GF-D8 (cell line): Measurements from ENCODE around the gene PCSK7.
"Not testable (repeated sequence)": the region's sequence is repeated elsewhere in the genome, so short reads cannot be mapped to it uniquely, and the experiment has no call there.

ENCODE experiments used
- DNase-seq: peaks from one replicate; lab custom pipeline; 2025; lab: John Stamatoyannopoulos, UW

PCSK7 gene

GRCh38 chr11:117214404-117215110 lies 17.3 kb downstream of the PCSK7 start:
- no peak for DNase-seq

- DNase-seq, result no peak
Observed at GRCh38 chr11:117212697-117213355, 19.0 kb downstream of the PCSK7 start.

DNA sequence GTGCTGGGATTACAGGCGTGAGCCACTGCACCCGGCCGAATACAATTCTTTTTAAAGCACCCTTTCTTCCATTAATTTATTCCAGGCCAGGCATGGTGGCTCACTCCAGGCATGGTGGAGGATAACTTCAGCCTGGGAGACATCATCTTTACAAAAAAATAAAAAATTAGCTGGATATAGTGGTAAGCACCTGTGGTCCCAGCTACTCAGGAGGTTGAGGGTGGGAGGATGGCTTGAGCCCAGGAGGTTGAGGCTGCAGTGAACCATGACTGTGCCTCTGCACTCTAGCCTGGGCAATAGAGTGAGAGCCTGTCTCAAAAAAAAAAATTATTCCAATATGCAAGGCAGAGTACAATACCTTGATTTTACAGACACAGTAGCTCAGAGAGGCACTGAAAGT lies 21.3 kb downstream of the PCSK7 start:
- DNase-seq, result no peak

DNA sequence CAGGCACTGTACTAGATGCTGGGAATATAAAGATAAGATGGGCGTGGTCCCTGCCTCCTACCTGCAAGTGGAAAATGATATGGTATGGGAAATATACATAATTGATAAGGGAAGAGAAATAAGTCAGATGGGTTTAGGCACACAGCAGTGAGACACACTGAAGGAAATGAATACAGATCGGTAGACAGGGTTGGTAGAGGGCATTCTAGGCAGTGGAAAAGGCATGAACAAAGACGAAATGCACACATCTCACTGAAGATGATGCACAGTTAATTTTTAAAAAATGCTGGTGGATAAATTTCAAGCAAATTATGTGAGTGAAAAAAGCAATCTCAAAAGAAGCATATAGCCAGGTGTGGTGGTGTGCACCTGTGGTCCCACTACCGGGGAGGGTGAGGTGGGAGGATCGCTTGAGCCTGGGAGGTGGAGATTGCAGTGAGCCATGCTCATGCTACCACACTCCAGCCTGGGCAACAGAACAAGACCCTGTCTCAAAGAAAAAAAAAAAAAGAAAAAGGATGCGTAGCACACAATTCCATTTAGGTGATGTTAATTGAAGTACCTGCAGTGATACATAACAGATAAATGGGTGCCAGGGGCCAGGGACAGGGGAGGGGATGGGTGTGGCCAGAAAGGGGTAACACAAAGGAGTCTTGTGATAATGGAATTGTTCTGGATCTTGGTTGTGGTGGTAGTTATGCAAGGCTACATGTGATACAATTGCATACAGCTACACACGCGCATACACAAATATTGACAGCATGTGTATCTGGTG lies 22.3 kb downstream of the PCSK7 start:
- DNase-seq, result not testable (repeated sequence)

GRCh38 chr11:117208710-117209109 lies 23.2 kb downstream of the PCSK7 start:
- not testable (repeated sequence) for DNase-seq

DNA sequence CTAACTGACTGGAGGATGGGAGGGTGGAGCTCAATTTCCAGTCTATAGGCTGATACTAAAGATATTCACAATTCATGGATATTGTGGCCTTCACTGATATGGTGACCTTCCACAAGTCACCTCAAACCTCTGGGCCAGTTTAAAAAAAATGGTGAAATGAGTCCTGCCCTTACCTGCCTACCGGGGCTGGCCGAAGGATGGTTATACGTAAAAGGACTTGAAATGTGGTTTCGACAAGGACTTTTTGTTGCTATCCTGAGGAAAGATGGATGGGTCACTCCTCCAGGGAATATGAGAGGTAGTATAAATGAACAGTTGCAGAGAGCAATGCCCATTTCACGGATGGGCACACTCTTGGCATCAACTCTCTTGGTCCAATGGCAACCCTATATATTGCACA lies 24.4 kb downstream of the PCSK7 start:
- not testable (repeated sequence) for DNase-seq

DNA sequence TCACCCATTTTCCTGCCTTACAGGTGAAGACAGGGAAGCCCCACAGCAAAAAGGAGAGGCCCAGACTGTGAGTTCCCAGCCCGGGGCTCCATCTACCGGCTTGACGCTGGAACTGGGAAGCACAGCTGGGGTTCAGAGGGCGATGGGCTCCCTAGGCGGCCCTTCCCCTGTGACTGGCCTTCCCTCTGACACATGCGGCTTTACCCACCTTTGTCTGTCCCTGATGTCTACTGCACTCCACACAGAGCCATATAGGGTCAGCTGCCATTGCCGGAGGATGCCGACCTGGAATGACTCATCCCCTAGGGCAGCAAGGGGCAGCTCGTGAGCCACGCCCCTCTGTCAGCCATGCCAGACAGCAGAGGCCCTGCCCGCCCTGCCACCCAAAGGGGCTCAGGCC lies 25.0 kb downstream of the PCSK7 start:
- DNase-seq, result not testable (repeated sequence)

DNA sequence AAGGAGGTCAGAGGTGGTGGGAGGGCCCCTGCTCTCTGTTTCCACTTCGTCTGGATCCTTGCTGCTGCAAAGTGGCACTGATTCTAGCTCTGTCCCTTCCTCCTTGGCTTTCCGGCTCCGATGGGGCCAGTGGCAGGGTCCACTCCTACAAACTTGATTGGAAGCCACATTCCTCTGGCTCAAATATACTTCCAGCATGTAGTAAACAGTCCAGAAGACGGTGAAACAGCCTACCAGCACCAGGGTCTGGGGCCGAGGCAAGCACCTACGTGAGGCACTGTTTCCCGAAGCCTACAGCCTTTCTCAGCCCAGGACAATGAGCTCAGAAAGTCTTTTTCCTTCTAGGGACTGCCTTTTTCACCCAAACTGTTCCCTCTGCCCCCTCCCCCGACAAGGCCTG lies 25.8 kb downstream of the PCSK7 start:
- not testable (repeated sequence) for DNase-seq

- no peak for DNase-seq
Observed at GRCh38 chr11:117205211-117205818, 26.6 kb downstream of the PCSK7 start.

GRCh38 chr11:117204283-117205080 lies 27.4 kb downstream of the PCSK7 start:
- no peak for DNase-seq

- no peak for DNase-seq
Observed at GRCh38 chr11:117203069-117203407, 28.8 kb downstream of the PCSK7 start.

DNA sequence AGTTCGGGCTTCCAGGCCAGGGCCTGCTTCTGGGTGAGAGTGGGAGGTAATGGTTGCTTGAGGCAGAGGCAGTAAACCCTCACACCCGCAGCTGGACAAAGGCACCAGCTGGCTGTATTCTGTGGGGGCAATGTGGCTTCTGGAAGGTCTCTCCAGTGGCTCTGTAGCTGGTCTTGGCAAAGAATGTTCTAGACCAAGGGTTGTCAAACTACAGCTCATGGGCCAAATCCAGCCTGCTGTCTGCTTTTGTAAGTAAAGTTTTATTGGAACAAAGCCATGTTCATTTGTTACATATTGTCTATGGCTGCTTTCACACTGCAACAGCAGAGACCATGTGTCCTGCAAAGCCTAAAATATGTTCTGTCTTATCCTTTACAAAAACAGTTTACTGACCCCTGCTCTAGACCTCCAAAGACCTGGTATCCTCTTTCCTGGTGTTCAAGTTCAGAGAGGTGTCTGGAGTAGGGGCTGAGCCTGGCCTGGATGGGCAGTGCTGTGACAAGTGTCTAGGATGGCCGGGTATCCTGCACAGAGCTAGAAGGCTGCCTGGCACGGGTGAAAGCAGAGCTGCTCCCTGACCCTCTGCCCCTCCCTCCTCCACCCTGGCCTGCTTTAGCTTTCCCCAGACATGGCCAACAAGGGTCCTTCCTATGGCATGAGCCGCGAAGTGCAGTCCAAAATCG lies 29.3 kb downstream of the PCSK7 start:
- DNase-seq, result no peak

GRCh38 chr11:117201658-117202305 lies 30.1 kb downstream of the PCSK7 start:
- no peak for DNase-seq

DNA sequence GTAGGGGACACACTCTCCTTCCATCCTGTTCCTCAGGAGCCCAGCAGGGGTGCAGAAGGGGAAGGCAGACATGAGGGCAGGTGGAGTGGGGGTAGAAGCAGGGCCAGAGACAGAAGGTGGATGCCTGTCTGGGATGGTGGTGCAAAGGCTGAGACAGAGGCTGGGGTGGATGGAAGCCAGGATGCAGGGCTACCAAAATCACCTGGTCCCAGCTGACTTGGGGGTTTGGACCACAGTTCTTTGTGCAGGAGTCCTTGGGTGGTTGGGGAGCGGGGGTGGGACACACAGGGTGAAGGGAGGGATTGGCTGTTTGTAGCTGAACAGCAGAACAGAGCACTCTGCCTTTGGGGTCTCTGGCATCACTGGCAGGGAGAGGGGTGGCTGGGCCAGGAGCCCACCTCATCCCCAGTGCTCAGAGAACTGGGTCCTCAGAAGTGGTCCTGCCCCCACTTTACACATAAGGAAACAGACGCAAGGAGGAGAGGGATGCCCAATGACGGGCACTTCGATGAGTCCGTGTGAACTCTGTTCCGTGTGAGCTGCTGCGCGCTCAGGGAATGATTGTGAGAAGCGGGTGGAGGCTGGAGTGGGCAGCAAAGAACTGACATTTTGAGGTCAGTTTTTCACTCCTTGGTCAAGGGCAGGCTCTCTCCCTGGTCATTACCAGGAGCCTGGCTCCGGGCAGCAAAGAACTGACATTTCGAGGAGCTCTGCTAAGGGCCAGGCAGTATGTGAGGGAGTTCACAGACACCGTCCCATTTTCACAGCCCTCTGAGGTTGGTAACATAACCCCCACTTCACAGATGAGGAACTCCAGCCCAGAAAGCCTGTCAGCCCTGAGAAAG lies 30.8 kb downstream of the PCSK7 start:
- DNase-seq, result no peak

- DNase-seq, result no peak
Observed at GRCh38 chr11:117199916-117200812, 31.7 kb downstream of the PCSK7 start.

- no peak for DNase-seq
Observed at GRCh38 chr11:117199053-117199915, 32.6 kb downstream of the PCSK7 start, which contains the start of gene TAGLN. TSS of gene TAGLN (plus strand) at chr11:117199370. CDS start at chr11:117203014, 3,644 bp downstream.

GRCh38 chr11:117198613-117199012 lies 33.3 kb downstream of the PCSK7 start:
- DNase-seq, result no peak
